Common myeloid progenitor, CD34-positive (primary cell): ENCODE data around the gene ZBTB4.

Source experiments
- CTCF ChIA-PET: fragments of 350-600 bp; sonication (Branson Sonifier 250); formaldehyde crosslinking; loops from one replicate; lab custom pipeline; 2021; ENCODE audit warnings: antibody characterized with exemption; lab: Charles Lee
- POLR2A ChIA-PET: fragments of 350-600 bp; sonication (Branson Sonifier 250); formaldehyde crosslinking; loops from one replicate; lab custom pipeline; 2021; ENCODE audit warnings: antibody characterized with exemption; lab: Charles Lee
- DNase-seq, 3 donors: peaks; one replicate each; pipeline versions ENCODE4 v3.0.0 to v3.0.0-alpha.2; 2013
- H3K27ac ChIP-seq, 2 experiments: 1 replicate in 1 of 2; 2 replicates in 1 of 2; pipeline ENCODE4 v1.7.0; 2013; ENCODE audit warnings: inconsistent platforms in 2 of 2, low read length in 2 of 2, mild to moderate bottlenecking in 2 of 2, low read depth in 1 of 2, moderate library complexity in 1 of 2; ENCODE audit not compliant: severe bottlenecking in 2 of 2, insufficient read depth in 1 of 2, poor library complexity in 1 of 2
- H3K27me3 ChIP-seq, 5 experiments: replicated peaks in 2 of 5; 1 replicate in 3 of 5; 2 replicates in 2 of 5; pipeline versions ENCODE4 v1.6.1 to v1.7.0; 2013; ENCODE audit warnings: low read length in 4 of 5, mild to moderate bottlenecking in 2 of 5, moderate library complexity in 2 of 5, inconsistent platforms in 1 of 5; ENCODE audit not compliant: insufficient read depth in 5 of 5, control insufficient read depth in 4 of 5
- H3K36me3 ChIP-seq, 4 experiments: 1 replicate in 2 of 4; 2 replicates in 2 of 4; pipeline versions ENCODE4 v1.6.1 to v1.7.0; 2013; ENCODE audit warnings: low read length in 3 of 4, control low read depth in 1 of 4, mild to moderate bottlenecking in 1 of 4; ENCODE audit not compliant: control insufficient read depth in 4 of 4, insufficient read depth in 4 of 4
- H3K4me1 ChIP-seq, 4 experiments: 1 replicate in 3 of 4; 2 replicates in 1 of 4; pipeline versions ENCODE4 v1.6.1 to v1.7.1; 2013; ENCODE audit warnings: low read length in 3 of 4, mild to moderate bottlenecking in 3 of 4, control low read depth in 1 of 4, inconsistent platforms in 1 of 4, moderate library complexity in 1 of 4; ENCODE audit not compliant: control insufficient read depth in 4 of 4, insufficient read depth in 4 of 4; ENCODE audit errors: control extremely low read depth in 1 of 4
- H3K4me3 ChIP-seq, 7 experiments: 1 replicate in 4 of 7; 2 replicates in 3 of 7; pipeline versions ENCODE4 v1.5.1 to v1.7.0; 2013; ENCODE audit warnings: mild to moderate bottlenecking in 7 of 7, low read length in 6 of 7, moderate library complexity in 6 of 7, inconsistent platforms in 2 of 7, low read depth in 2 of 7, control low read depth in 1 of 7; ENCODE audit not compliant: insufficient read depth in 4 of 7, control insufficient read depth in 1 of 7; ENCODE audit errors: extremely low read depth in 1 of 7
- H3K9me3 ChIP-seq, 5 experiments: 1 replicate in 4 of 5; 2 replicates in 1 of 5; pipeline versions ENCODE4 v1.6.1 to v1.7.1; 2013; ENCODE audit warnings: low read length in 4 of 5, mild to moderate bottlenecking in 2 of 5, inconsistent platforms in 1 of 5, low read depth in 1 of 5, moderate library complexity in 1 of 5; ENCODE audit not compliant: control insufficient read depth in 4 of 5, insufficient read depth in 2 of 5; ENCODE audit errors: control extremely low read depth in 1 of 5
- WGBS: methylation state at CpG from one replicate; pipeline ENCODE4 v1.1.5; 2013; ENCODE audit not compliant: insufficient coverage; 5-methylcytosine and 5-hydroxymethylcytosine counted together

The ZBTB4 gene

DNA sequence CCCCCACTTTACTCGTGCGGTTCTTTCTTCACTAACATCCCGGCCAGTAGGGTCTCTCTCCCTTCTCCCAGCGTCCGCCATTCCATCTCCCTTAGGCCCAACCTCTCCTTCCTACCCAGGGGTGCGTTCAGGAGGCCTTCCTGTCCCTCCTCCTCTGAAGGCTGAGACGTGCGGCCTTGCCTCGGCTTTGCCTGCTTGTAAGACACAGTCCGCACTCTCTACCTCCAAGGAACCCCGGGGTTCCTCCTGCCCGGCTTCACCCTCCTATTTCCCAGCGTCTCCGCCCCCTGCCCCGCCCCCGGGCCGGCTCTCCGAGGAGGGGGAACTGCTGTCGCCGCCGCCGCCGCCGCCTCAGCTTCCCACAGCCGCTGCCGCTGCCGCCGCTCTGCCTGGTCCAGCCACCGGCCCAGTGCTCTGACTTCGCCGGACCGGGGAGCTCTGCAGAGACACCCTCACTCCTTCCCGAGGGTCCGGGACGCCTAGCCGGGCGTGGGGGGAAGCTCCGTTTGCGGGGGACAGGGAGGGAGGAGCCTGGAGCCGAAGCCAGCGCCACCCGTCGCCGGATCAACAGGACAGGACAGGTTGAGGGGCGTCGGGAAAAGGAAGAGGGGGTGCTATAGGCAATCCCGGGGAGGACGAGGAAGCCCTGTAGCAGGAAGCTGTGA, 41.3 kb downstream of the ZBTB4 start:
- 7% methylated on average over 29 of the region's 48 CpGs for WGBS
- Histone ChIP-seq H3K36me3 (no peaks in the 10 kb centered on the region), H3K27me3 (peaks cover 0 to 45% (median 15%) of the 10 kb centered on the region in 5 experiments), H3K4me3 (peak overlapping the region in 6 of 7 experiments; percentile 30 to 95 (median 55)), H3K9me3 (no peaks in the 10 kb centered on the region), H3K4me1 (peaks cover 0 to 59% (median 55%) of the 10 kb centered on the region in 4 experiments), H3K27ac (no peak overlapping the region)
- CTCF ChIA-PET, result interaction anchor here (1.0 to 3.9 kb wide), 5 partner anchors 42 to 83 kb away, joined by 3 to 28 read pairs (median 6); partner anchors contain the start of genes POLR2A, TMEM95 and ZBTB4
- DNase-seq, result peak in 2 of 3 donors; percentile 43 to 55
- POLR2A ChIA-PET, result interaction anchor here (0.7 to 0.8 kb wide), 2 partner anchors 29 to 41 kb away, joined by 3 read pairs; partner anchors contain the start of gene ZBTB4

GRCh38 chr17:7437369-7437863, 42.0 kb downstream of the ZBTB4 start:
- peaks cover 0 to 45% (median 15%) of the 10 kb centered on the region in 5 experiments for H3K27me3 ChIP-seq
- H3K4me1 ChIP-seq, result peaks cover 0 to 59% (median 55%) of the 10 kb centered on the region in 4 experiments
- ChIA-PET CTCF (interaction anchor here (0.6 to 3.9 kb wide), 26 partner anchors 9 to 181 kb away, joined by 3 to 29 read pairs (median 6); partner anchors contain the start of genes PLSCR3, POLR2A, SENP3 and SPEM2), POLR2A (interaction anchor here (0.9 to 2.4 kb wide), 7 partner anchors 9 to 65 kb away, joined by 3 to 28 read pairs (median 4); partner anchors contain the start of genes POLR2A and ZBTB4)
- H3K9me3 ChIP-seq, result no peaks in the 10 kb centered on the region
- no peak overlapping the region for H3K27ac ChIP-seq
- H3K4me3 ChIP-seq, result peak overlapping the region in 6 of 7 experiments; percentile 8 to 95 (median 68)
- no peak for DNase-seq
- H3K36me3 ChIP-seq, result no peaks in the 10 kb centered on the region
- 58% methylated on average over 17 of the region's 31 CpGs for WGBS

GRCh38 chr17:7436556-7437368, 42.7 kb downstream of the ZBTB4 start:
- Histone ChIP-seq H3K36me3 (no peaks in the 10 kb centered on the region), H3K4me1 (peaks cover 0 to 59% (median 55%) of the 10 kb centered on the region in 4 experiments)
- DNase-seq, result peak; percentile 85 to 89 (median 88)

DNA sequence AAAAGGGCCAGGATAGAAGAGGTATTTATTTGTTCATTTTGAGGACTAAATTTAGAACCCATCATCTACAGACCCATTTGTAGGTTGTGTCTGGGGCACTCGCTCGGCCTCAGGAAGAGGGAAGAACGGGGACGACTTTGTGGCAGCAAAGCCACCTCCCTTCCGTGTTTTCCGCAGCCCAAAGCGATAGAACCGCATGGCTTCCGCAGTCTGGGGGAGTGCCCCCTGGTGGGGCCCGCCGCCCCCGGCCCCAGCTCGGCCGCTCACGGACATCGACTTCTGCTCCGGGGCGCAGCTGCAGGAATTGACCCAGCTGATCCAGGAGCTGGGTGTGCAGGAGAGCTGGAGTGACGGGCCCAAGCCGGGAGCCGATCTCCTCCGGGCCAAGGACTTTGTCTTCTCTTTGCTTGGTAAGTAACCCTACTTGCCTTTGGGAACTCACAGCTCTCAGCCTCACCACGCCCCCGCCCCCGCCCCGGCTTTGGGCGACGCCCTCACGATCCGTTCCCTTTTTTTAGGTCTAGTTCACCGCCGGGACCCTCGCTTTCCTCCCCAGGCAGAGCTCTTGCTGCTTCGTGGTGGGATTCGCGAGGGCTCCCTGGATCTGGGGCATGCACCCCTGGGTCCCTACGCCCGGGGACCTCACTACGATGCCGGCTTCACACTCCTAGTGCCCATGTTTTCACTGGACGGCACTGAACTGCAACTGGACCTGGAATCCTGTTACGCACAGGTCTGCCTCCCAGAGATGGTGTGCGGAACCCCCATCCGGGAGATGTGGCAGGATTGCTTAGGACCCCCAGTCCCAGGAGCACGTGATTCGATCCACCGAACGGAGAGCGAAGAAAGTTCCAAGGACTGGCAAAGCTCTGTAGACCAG, 43.5 kb downstream of the ZBTB4 start:
- H3K36me3 ChIP-seq, result no peaks in the 10 kb centered on the region
- POLR2A ChIA-PET, result interaction anchor here (0.9 to 2.4 kb wide), 3 partner anchors 11 to 123 kb away, joined by 3 to 28 read pairs (median 6); partner anchors contain the start of genes POLR2A and TNFSF13
- H3K27ac ChIP-seq, result peak overlapping the region; percentile 25 to 55
- 10% methylated on average over 44 of the region's 49 CpGs for WGBS
- H3K9me3 ChIP-seq, result no peaks in the 10 kb centered on the region
- H3K4me1 ChIP-seq, result peaks cover 0 to 55% (median 52%) of the 10 kb centered on the region in 4 experiments
- CTCF ChIA-PET, result interaction anchor here (0.6 to 3.9 kb wide), 33 partner anchors 10 to 679 kb away, joined by 3 to 29 read pairs (median 5); partner anchors contain the start of genes PLSCR3, POLR2A, SENP3 and SPEM2
- H3K27me3 ChIP-seq, result peaks cover 0 to 32% (median 9%) of the 10 kb centered on the region in 5 experiments
- peak overlapping the region; percentile 62 to 95 (median 86) for H3K4me3 ChIP-seq
- peak; percentile 62 to 80 (median 71) for DNase-seq

More at GRCh38 chr17:7436556-7437368, 42.7 kb downstream of the ZBTB4 start:
- peak overlapping the region in 6 of 7 experiments; percentile 78 to 95 (median 86) for H3K4me3 ChIP-seq
- no peak overlapping the region for H3K27ac ChIP-seq
- peaks cover 0 to 38% (median 13%) of the 10 kb centered on the region in 5 experiments for H3K27me3 ChIP-seq
- H3K9me3 ChIP-seq, result no peaks in the 10 kb centered on the region
- CTCF ChIA-PET, result interaction anchor here (0.6 to 3.9 kb wide), 38 partner anchors 9 to 680 kb away, joined by 3 to 29 read pairs (median 5); partner anchors contain the start of genes PLSCR3, POLR2A, SENP3 and SPEM2
- POLR2A ChIA-PET, result interaction anchor here (0.9 to 2.4 kb wide), 7 partner anchors 10 to 66 kb away, joined by 3 to 28 read pairs (median 4); partner anchors contain the start of genes POLR2A and ZBTB4
- 14% methylated on average over 86 of the region's 92 CpGs for WGBS

DNA sequence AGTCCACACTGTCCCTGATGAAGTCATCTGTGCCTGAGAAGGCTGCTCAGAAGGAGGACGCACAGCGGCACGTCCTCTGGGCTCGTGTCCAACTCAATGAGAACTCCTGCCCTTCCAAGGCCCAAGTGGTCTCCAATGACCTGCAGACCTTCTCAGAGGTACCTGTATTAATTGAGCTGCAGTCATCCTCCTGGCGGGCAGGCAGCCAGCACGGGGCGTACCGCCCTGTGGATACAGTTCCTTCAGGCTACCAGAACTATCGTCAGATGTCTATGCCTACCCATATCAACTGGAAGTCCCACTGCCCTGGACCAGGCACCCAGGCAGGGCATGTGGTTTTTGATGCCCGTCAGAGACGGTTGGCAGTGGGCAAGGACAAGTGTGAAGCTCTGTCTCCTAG, 47.1 kb downstream of the ZBTB4 start:
- WGBS, result over 99% methylated on average over 11 of the region's 11 CpGs
- H3K4me3 ChIP-seq, result no peak overlapping the region

More for the DNA sequence above, 47.1 kb downstream of the ZBTB4 start:
- H3K27ac ChIP-seq, result no peak overlapping the region
- H3K36me3 ChIP-seq, result no peaks in the 10 kb centered on the region
- H3K9me3 ChIP-seq, result no peaks in the 10 kb centered on the region
- no peaks in the 10 kb centered on the region for H3K27me3 ChIP-seq
- ChIA-PET POLR2A (interaction anchor here (0.7 kb wide), 1 partner anchor 406 kb away, joined by 4 read pairs; no protein-coding TSS in a partner anchor), CTCF (interaction anchor here (0.9 to 3.0 kb wide), 3 partner anchors 9 to 476 kb away, joined by 3 to 7 read pairs (median 5); partner anchors contain the start of gene TMEM256)
- H3K4me1 ChIP-seq, result peaks cover 0 to 21% (median 19%) of the 10 kb centered on the region in 4 experiments
- no peak for DNase-seq
